Activated CD4-positive, alpha-beta T cell treated with anti-CD3 and anti-CD28 coated beads, Interleukin-2, amount 10 ng/mL, durations not matched to agents 24 days and 14 days (primary cell): ENCODE data around the gene MED13L. TPM values are rescaled to one million over a fixed set of nuclear protein-coding genes. Genes with fewer than 3 reads are reported as not detected.

Experiments used
- DNase-seq: peaks from one replicate; pipeline ENCODE4 v3.0.0; 2022
- H3K27ac Mint-ChIP-seq: one replicate; pipeline ENCODE4 v1.8.0; 2022; ENCODE audit warnings: mild to moderate bottlenecking, mixed read lengths
- H3K27me3 Mint-ChIP-seq: one replicate; pipeline ENCODE4 v1.8.0; 2022; ENCODE audit warnings: mixed read lengths
- H3K36me3 Mint-ChIP-seq: one replicate; pipeline ENCODE4 v1.8.0; 2022; ENCODE audit warnings: low read depth, mild to moderate bottlenecking, mixed read lengths
- H3K4me1 Mint-ChIP-seq: one replicate; pipeline ENCODE4 v1.8.0; 2021; ENCODE audit warnings: mixed read lengths
- H3K4me3 Mint-ChIP-seq: one replicate; pipeline ENCODE4 v1.8.0; 2022; ENCODE audit warnings: mild to moderate bottlenecking, moderate library complexity, mixed read lengths
- H3K9me3 Mint-ChIP-seq: one replicate; pipeline ENCODE4 v1.8.0; 2021; ENCODE audit warnings: mixed read lengths
- intact Hi-C: fragments of 100-400 bp; cut with micrococcal nuclease; formaldehyde crosslinking; loops from one replicate; pipeline ENCODE4 v1.15.1; 2023
- total RNA-seq: library from RNA; stranded (reverse); gene quantifications from 2 replicates; pipeline ENCODE4 v1.2.3, GENCODE V29; 2022

MED13L gene
- total RNA-seq, 1 donor from 2014 or later, result 62.9 TPM

GRCh38 chr12:116177017-116177416 lies 100.5 kb downstream of the MED13L start:
- Mint-ChIP-seq H3K9me3 (peaks cover 4% of the 10 kb centered on the region), H3K4me3 (no peak overlapping the region), H3K27me3 (no peaks in the 10 kb centered on the region), H3K4me1 (peaks cover 44% of the 10 kb centered on the region), H3K36me3 (peaks cover 5% of the 10 kb centered on the region), H3K27ac (no peak overlapping the region)
- intact Hi-C loops, result no loop called here
- DNase-seq, result no peak

- H3K27me3 Mint-ChIP-seq, result no peaks in the 10 kb centered on the region
- no peak overlapping the region for H3K4me3 Mint-ChIP-seq
- peaks cover 5% of the 10 kb centered on the region for H3K36me3 Mint-ChIP-seq
- intact Hi-C loops, result no loop called here
- no peak for DNase-seq
- H3K27ac Mint-ChIP-seq, result no peak overlapping the region
- peaks cover 46% of the 10 kb centered on the region for H3K4me1 Mint-ChIP-seq
- peaks cover 4% of the 10 kb centered on the region for H3K9me3 Mint-ChIP-seq
These were observed 102.6 kb downstream of the MED13L start for GRCh38 chr12:116174904-116175303.

GRCh38 chr12:116174006-116174405 lies 103.5 kb downstream of the MED13L start:
- H3K27me3 Mint-ChIP-seq, result no peaks in the 10 kb centered on the region
- DNase-seq, result no peak
- peaks cover 5% of the 10 kb centered on the region for H3K36me3 Mint-ChIP-seq
- H3K27ac Mint-ChIP-seq, result no peak overlapping the region
- intact Hi-C loops, result no loop called here
- peaks cover 4% of the 10 kb centered on the region for H3K9me3 Mint-ChIP-seq
- H3K4me1 Mint-ChIP-seq, result peaks cover 46% of the 10 kb centered on the region
- no peak overlapping the region for H3K4me3 Mint-ChIP-seq

GRCh38 chr12:116172224-116172849 lies 105.2 kb downstream of the MED13L start:
- H3K36me3 Mint-ChIP-seq, result peaks cover 5% of the 10 kb centered on the region
- H3K9me3 Mint-ChIP-seq, result peaks cover 4% of the 10 kb centered on the region
- peak overlapping the region; percentile 81 for H3K4me3 Mint-ChIP-seq
- no peaks in the 10 kb centered on the region for H3K27me3 Mint-ChIP-seq
- H3K27ac Mint-ChIP-seq, result peak overlapping the region; percentile 95
- intact Hi-C loops, result loop anchor here (1.0 to 2.0 kb wide), 3 partner anchors 14 to 29 kb away; no protein-coding TSS in a partner anchor
- DNase-seq, result peak; percentile 84
- peaks cover 48% of the 10 kb centered on the region for H3K4me1 Mint-ChIP-seq

- Mint-ChIP-seq H3K4me3 (peak overlapping the region; percentile 81), H3K27ac (peak overlapping the region; percentile 95), H3K9me3 (peaks cover 4% of the 10 kb centered on the region), H3K36me3 (peaks cover 2% of the 10 kb centered on the region), H3K27me3 (no peaks in the 10 kb centered on the region), H3K4me1 (peaks cover 43% of the 10 kb centered on the region)
- intact Hi-C loops, result no loop called here
- DNase-seq, result no peak
These were observed 105.9 kb downstream of the MED13L start for GRCh38 chr12:116171549-116171948.

- no peak for DNase-seq
- Mint-ChIP-seq H3K4me3 (no peak overlapping the region), H3K9me3 (no peaks in the 10 kb centered on the region), H3K27ac (no peak overlapping the region), H3K27me3 (no peaks in the 10 kb centered on the region), H3K36me3 (no peaks in the 10 kb centered on the region), H3K4me1 (peaks cover 39% of the 10 kb centered on the region)
- intact Hi-C loops, result no loop called here
These were observed 108.4 kb downstream of the MED13L start for GRCh38 chr12:116169071-116169470.

- Mint-ChIP-seq H3K27ac (no peak overlapping the region), H3K4me1 (peaks cover 20% of the 10 kb centered on the region), H3K36me3 (no peaks in the 10 kb centered on the region), H3K9me3 (no peaks in the 10 kb centered on the region), H3K27me3 (no peaks in the 10 kb centered on the region), H3K4me3 (no peak overlapping the region)
- intact Hi-C loops, result no loop called here
- DNase-seq, result no peak
These were observed 111.2 kb downstream of the MED13L start for GRCh38 chr12:116166306-116166705.

GRCh38 chr12:116165036-116165425 lies 112.5 kb downstream of the MED13L start:
- H3K27ac Mint-ChIP-seq, result no peak overlapping the region

GRCh38 chr12:116164250-116165035 lies 113.0 kb downstream of the MED13L start:
- no peaks in the 10 kb centered on the region for H3K27me3 Mint-ChIP-seq
- no peak overlapping the region for H3K27ac Mint-ChIP-seq
- H3K36me3 Mint-ChIP-seq, result no peaks in the 10 kb centered on the region
- H3K4me1 Mint-ChIP-seq, result peaks cover 18% of the 10 kb centered on the region
- intact Hi-C loops, result no loop called here
- no peak for DNase-seq
- no peak overlapping the region for H3K4me3 Mint-ChIP-seq
- H3K9me3 Mint-ChIP-seq, result no peaks in the 10 kb centered on the region

More at GRCh38 chr12:116165036-116165425, 112.5 kb downstream of the MED13L start:
- H3K27me3 Mint-ChIP-seq, result no peaks in the 10 kb centered on the region
- H3K4me3 Mint-ChIP-seq, result no peak overlapping the region
- H3K36me3 Mint-ChIP-seq, result no peaks in the 10 kb centered on the region
- H3K4me1 Mint-ChIP-seq, result peaks cover 18% of the 10 kb centered on the region
- DNase-seq, result no peak
- intact Hi-C loops, result no loop called here
- H3K9me3 Mint-ChIP-seq, result no peaks in the 10 kb centered on the region

GRCh38 chr12:116162071-116162470 lies 115.4 kb downstream of the MED13L start:
- no peak overlapping the region for H3K4me3 Mint-ChIP-seq
- no peak for DNase-seq
- no peaks in the 10 kb centered on the region for H3K27me3 Mint-ChIP-seq
- intact Hi-C loops, result no loop called here
- H3K9me3 Mint-ChIP-seq, result no peaks in the 10 kb centered on the region
- H3K4me1 Mint-ChIP-seq, result peaks cover 27% of the 10 kb centered on the region
- H3K36me3 Mint-ChIP-seq, result no peaks in the 10 kb centered on the region
- no peak overlapping the region for H3K27ac Mint-ChIP-seq

GRCh38 chr12:116161588-116161987 lies 115.9 kb downstream of the MED13L start:
- intact Hi-C loops, result no loop called here
- no peaks in the 10 kb centered on the region for H3K36me3 Mint-ChIP-seq
- H3K4me3 Mint-ChIP-seq, result no peak overlapping the region
- H3K27me3 Mint-ChIP-seq, result no peaks in the 10 kb centered on the region
- H3K4me1 Mint-ChIP-seq, result peaks cover 27% of the 10 kb centered on the region
- DNase-seq, result no peak
- no peak overlapping the region for H3K27ac Mint-ChIP-seq
- H3K9me3 Mint-ChIP-seq, result no peaks in the 10 kb centered on the region

- no peak overlapping the region for H3K4me3 Mint-ChIP-seq
- DNase-seq, result no peak
- no peaks in the 10 kb centered on the region for H3K27me3 Mint-ChIP-seq
- no peaks in the 10 kb centered on the region for H3K9me3 Mint-ChIP-seq
- H3K4me1 Mint-ChIP-seq, result peaks cover 25% of the 10 kb centered on the region
- H3K27ac Mint-ChIP-seq, result no peak overlapping the region
- intact Hi-C loops, result no loop called here
- no peaks in the 10 kb centered on the region for H3K36me3 Mint-ChIP-seq
These were observed 116.5 kb downstream of the MED13L start for GRCh38 chr12:116160883-116161458.

GRCh38 chr12:116160231-116160630 lies 117.3 kb downstream of the MED13L start:
- Mint-ChIP-seq H3K27ac (no peak overlapping the region), H3K4me1 (peaks cover 20% of the 10 kb centered on the region), H3K36me3 (no peaks in the 10 kb centered on the region), H3K4me3 (no peak overlapping the region), H3K9me3 (no peaks in the 10 kb centered on the region), H3K27me3 (no peaks in the 10 kb centered on the region)
- DNase-seq, result no peak
- intact Hi-C loops, result no loop called here

- Mint-ChIP-seq H3K4me1 (peaks cover 20% of the 10 kb centered on the region), H3K9me3 (no peaks in the 10 kb centered on the region), H3K27ac (no peak overlapping the region), H3K4me3 (no peak overlapping the region), H3K27me3 (no peaks in the 10 kb centered on the region), H3K36me3 (no peaks in the 10 kb centered on the region)
- intact Hi-C loops, result no loop called here
- no peak for DNase-seq
These were observed 117.8 kb downstream of the MED13L start for GRCh38 chr12:116159593-116160200.
